ENCODE data around the gene CEP128. TPM values are rescaled to one million over a fixed set of nuclear protein-coding genes. Genes with fewer than 3 reads are reported as not detected.

The CEP128 gene
- total RNA-seq, 4 donors from 2014 or later, result 1.3 to 29.8 (median 11.9) TPM

- H3K9me3 ChIP-seq, result peaks cover 0 to 10% of the 10 kb centered on the region in 2 donors
- no peak for DNase-seq
- H3K27me3 ChIP-seq, result no peaks in the 10 kb centered on the region
- TF ChIP-seq POLR2A (IDR thresholded peaks at IDR 0.05) (no peak), CTCF (IDR thresholded peaks at IDR 0.05) (no peak)
- H3K4me3 ChIP-seq, result no peak overlapping the region
- no peaks in the 10 kb centered on the region for H3K36me3 ChIP-seq
- H3K27ac ChIP-seq, result no peak overlapping the region
- H3K4me1 ChIP-seq, result no peaks in the 10 kb centered on the region
- intact Hi-C loops (cut with DNase I; ENCODE audit: low total_unique reads), result no loop called here
Observed at GRCh38 chr14:80872645-80873044, 68.9 kb downstream of the CEP128 start.

GRCh38 chr14:80868260-80868659 lies 73.3 kb downstream of the CEP128 start:
- Histone ChIP-seq H3K27me3 (no peaks in the 10 kb centered on the region), H3K9me3 (peaks cover 0 to 15% of the 10 kb centered on the region in 2 donors), H3K4me3 (no peak overlapping the region), H3K27ac (no peak overlapping the region), H3K4me1 (no peaks in the 10 kb centered on the region), H3K36me3 (no peaks in the 10 kb centered on the region)
- intact Hi-C loops (cut with DNase I; ENCODE audit: low total_unique reads), result no loop called here
- DNase-seq, result no peak
- no peak for TF ChIP-seq CTCF (IDR thresholded peaks at IDR 0.05)
- no peak for TF ChIP-seq POLR2A (IDR thresholded peaks at IDR 0.05)

- TF ChIP-seq CTCF (IDR thresholded peaks at IDR 0.05) (no peak), POLR2A (IDR thresholded peaks at IDR 0.05) (no peak)
- Histone ChIP-seq H3K4me1 (no peaks in the 10 kb centered on the region), H3K27ac (no peak overlapping the region), H3K27me3 (no peaks in the 10 kb centered on the region), H3K4me3 (no peak overlapping the region), H3K9me3 (peaks cover 0 to 15% of the 10 kb centered on the region in 2 donors), H3K36me3 (no peaks in the 10 kb centered on the region)
- no peak for DNase-seq
- intact Hi-C loops (cut with DNase I; ENCODE audit: low total_unique reads), result no loop called here
Observed at GRCh38 chr14:80867798-80868197, 73.7 kb downstream of the CEP128 start.

- H3K4me3 ChIP-seq, result no peak overlapping the region
- no peaks in the 10 kb centered on the region for H3K27me3 ChIP-seq
- no peaks in the 10 kb centered on the region for H3K4me1 ChIP-seq
- no peaks in the 10 kb centered on the region for H3K36me3 ChIP-seq
- DNase-seq, result no peak
- H3K9me3 ChIP-seq, result peaks cover 0 to 15% of the 10 kb centered on the region in 2 donors
- H3K27ac ChIP-seq, result no peak overlapping the region
- TF ChIP-seq POLR2A (IDR thresholded peaks at IDR 0.05) (no peak), CTCF (IDR thresholded peaks at IDR 0.05) (no peak)
- intact Hi-C loops (cut with DNase I; ENCODE audit: low total_unique reads), result no loop called here
Observed at GRCh38 chr14:80867091-80867490, 74.4 kb downstream of the CEP128 start.

GRCh38 chr14:80865565-80865964 lies 76.0 kb downstream of the CEP128 start:
- H3K27ac ChIP-seq, result no peak overlapping the region
- H3K4me3 ChIP-seq, result no peak overlapping the region
- DNase-seq, result no peak
- intact Hi-C loops (cut with DNase I; ENCODE audit: low total_unique reads), result no loop called here
- TF ChIP-seq CTCF (IDR thresholded peaks at IDR 0.05), result no peak
- TF ChIP-seq POLR2A (IDR thresholded peaks at IDR 0.05), result no peak
- H3K4me1 ChIP-seq, result no peaks in the 10 kb centered on the region
- no peaks in the 10 kb centered on the region for H3K27me3 ChIP-seq
- peaks cover 0 to 15% of the 10 kb centered on the region in 2 donors for H3K9me3 ChIP-seq
- H3K36me3 ChIP-seq, result no peaks in the 10 kb centered on the region

Measured in uterus (tissue), 4 donors.